HL-60 (cell line): Measurements from ENCODE around the gene ARMH3.

ENCODE experiments used
- DNase-seq, 2 experiments: peaks; one replicate each; pipeline ENCODE4 v3.0.0-alpha.2; 2010 to 2020; ENCODE audit warnings: low read depth in 1 of 2, low spot score in 1 of 2
- H3K27ac ChIP-seq: fragments of 250-450 bp; sonication (Bioruptor Pico); replicated peaks from 2 replicates; pipeline ENCODE4 v1.5.1; 2020; ENCODE audit warnings: mild to moderate bottlenecking, moderate library complexity
- H3K27me3 ChIP-seq: fragments of 250-450 bp; sonication (Bioruptor Pico); 2 replicates; pipeline ENCODE4 v1.5.1; 2021; ENCODE audit warnings: mild to moderate bottlenecking, moderate library complexity; ENCODE audit not compliant: insufficient read depth, poor library complexity, severe bottlenecking
- H3K4me3 ChIP-seq: replicated peaks from 2 replicates; pipeline ENCODE4 v1.5.1; 2011; ENCODE audit warnings: mild to moderate bottlenecking, control low read depth, low read length; ENCODE audit not compliant: insufficient read depth
- GABPA ChIP-seq: IDR thresholded peaks from 2 replicates; pipeline ENCODE4 v1.6.1; 2012; ENCODE audit warnings: low read depth
- POLR2AphosphoS5 ChIP-seq: IDR thresholded peaks from 2 replicates; pipeline ENCODE4 v1.6.1; 2012; ENCODE audit warnings: low read depth
- SPI1 ChIP-seq: IDR thresholded peaks from 2 replicates; pipeline ENCODE4 v1.6.1; 2012; ENCODE audit warnings: low read depth, mild to moderate bottlenecking, borderline replicate concordance
- TF ChIP-seq, protein P1 (sequence below): IDR thresholded peaks from 2 replicates; pipeline ENCODE4 v1.6.1; 2012; ENCODE audit warnings: low read depth; ENCODE audit not compliant: insufficient replicate concordance
- TF ChIP-seq, protein P2 (sequence below): IDR thresholded peaks from one replicate; pipeline ENCODE4 v1.5.1; 2011; ENCODE audit warnings: low read length, control low read depth, inconsistent platforms; ENCODE audit not compliant: insufficient read depth

The ARMH3 gene

DNA sequence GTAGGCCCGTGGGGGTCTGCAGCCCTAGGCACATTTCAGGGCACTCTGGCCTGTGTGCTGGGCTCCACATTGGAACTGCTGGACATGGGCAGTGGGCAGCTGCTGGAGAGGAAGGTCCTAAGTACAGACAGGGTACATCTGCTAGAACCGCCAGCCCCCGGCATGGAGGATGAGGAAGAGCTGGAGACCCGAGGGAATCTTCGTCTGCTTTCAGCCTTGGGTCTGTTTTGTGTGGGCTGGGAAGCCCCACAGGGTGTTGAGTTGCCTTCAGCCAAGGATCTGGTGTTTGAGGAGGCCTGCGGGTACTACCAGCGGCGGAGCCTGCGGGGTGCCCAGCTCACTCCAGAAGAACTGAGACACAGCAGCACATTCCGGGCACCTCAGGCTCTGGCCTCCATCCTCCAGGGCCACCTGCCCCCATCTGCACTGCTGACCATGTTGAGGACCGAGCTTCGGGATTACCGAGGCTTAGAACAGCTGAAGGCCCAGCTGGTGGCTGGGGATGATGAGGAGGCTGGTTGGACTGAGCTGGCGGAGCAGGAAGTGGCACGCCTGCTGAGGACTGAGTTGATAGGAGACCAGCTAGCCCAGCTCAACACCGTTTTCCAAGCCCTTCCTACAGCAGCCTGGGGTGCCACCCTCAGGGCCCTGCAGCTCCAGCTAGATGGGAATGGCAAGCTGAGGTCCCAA is 10.6 kb upstream of the ARMH3 start:
- peak in 1 of 2 experiments; percentile 8 for DNase-seq
- peak overlapping the region; percentile 75 for H3K4me3 ChIP-seq
- peak overlapping the region; percentile 72 for H3K27ac ChIP-seq
- H3K27me3 ChIP-seq: no peaks in the 10 kb centered on the region
- TF ChIP-seq, protein P1, sequence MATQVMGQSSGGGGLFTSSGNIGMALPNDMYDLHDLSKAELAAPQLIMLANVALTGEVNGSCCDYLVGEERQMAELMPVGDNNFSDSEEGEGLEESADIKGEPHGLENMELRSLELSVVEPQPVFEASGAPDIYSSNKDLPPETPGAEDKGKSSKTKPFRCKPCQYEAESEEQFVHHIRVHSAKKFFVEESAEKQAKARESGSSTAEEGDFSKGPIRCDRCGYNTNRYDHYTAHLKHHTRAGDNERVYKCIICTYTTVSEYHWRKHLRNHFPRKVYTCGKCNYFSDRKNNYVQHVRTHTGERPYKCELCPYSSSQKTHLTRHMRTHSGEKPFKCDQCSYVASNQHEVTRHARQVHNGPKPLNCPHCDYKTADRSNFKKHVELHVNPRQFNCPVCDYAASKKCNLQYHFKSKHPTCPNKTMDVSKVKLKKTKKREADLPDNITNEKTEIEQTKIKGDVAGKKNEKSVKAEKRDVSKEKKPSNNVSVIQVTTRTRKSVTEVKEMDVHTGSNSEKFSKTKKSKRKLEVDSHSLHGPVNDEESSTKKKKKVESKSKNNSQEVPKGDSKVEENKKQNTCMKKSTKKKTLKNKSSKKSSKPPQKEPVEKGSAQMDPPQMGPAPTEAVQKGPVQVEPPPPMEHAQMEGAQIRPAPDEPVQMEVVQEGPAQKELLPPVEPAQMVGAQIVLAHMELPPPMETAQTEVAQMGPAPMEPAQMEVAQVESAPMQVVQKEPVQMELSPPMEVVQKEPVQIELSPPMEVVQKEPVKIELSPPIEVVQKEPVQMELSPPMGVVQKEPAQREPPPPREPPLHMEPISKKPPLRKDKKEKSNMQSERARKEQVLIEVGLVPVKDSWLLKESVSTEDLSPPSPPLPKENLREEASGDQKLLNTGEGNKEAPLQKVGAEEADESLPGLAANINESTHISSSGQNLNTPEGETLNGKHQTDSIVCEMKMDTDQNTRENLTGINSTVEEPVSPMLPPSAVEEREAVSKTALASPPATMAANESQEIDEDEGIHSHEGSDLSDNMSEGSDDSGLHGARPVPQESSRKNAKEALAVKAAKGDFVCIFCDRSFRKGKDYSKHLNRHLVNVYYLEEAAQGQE: no peak
- TF ChIP-seq, protein P2, sequence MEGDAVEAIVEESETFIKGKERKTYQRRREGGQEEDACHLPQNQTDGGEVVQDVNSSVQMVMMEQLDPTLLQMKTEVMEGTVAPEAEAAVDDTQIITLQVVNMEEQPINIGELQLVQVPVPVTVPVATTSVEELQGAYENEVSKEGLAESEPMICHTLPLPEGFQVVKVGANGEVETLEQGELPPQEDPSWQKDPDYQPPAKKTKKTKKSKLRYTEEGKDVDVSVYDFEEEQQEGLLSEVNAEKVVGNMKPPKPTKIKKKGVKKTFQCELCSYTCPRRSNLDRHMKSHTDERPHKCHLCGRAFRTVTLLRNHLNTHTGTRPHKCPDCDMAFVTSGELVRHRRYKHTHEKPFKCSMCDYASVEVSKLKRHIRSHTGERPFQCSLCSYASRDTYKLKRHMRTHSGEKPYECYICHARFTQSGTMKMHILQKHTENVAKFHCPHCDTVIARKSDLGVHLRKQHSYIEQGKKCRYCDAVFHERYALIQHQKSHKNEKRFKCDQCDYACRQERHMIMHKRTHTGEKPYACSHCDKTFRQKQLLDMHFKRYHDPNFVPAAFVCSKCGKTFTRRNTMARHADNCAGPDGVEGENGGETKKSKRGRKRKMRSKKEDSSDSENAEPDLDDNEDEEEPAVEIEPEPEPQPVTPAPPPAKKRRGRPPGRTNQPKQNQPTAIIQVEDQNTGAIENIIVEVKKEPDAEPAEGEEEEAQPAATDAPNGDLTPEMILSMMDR: no peak
- no peak for TF ChIP-seq SPI1

- peak in 1 of 2 experiments; percentile 28 for DNase-seq
- TF ChIP-seq SPI1: no peak
- TF ChIP-seq, protein P1: no peak
- TF ChIP-seq POLR2AphosphoS5: no peak
- TF ChIP-seq GABPA: no peak
- TF ChIP-seq, protein P2: no peak
These were observed 9.8 kb upstream of the ARMH3 start for GRCh38 chr10:102065561-102066398.

GRCh38 chr10:102064868-102065560 is 9.0 kb upstream of the ARMH3 start, which contains the start of gene HPS6:
HPS6 (plus strand) TSS chr10:102065349; CDS start chr10:102065475, 126 bp downstream.
- no peaks in the 10 kb centered on the region for H3K27me3 ChIP-seq
- TF ChIP-seq POLR2AphosphoS5: peak; percentile 72; the same call in 1 of the 2 replicates
- TF ChIP-seq, protein P2: no peak
- TF ChIP-seq, protein P1: peak; percentile 25
- H3K4me3 ChIP-seq: peak within 1 kb of the TSS; percentile 75
- peak within 1 kb of the TSS; percentile 72 for H3K27ac ChIP-seq
- peak; percentile 88 to 92 for DNase-seq

More at GRCh38 chr10:102065561-102066398, 9.8 kb upstream of the ARMH3 start:
- Histone ChIP-seq H3K27ac (peak overlapping the region; percentile 72), H3K4me3 (peak overlapping the region; percentile 75), H3K27me3 (no peaks in the 10 kb centered on the region)
